Vagina (tissue), 2 donors: ENCODE results near the gene CERKL. TPM values are rescaled to one million over a fixed set of nuclear protein-coding genes. Genes with fewer than 3 reads are reported as not detected.

Experiments used
- DNase-seq, 2 donors: peaks; one replicate each; pipeline ENCODE4 v3.0.0-alpha.2; 2017; ENCODE audit errors: extremely low spot score in 2 of 2
- H3K27ac ChIP-seq: fragments of 200-600 bp; sonication (generic); one replicate; pipeline ENCODE4 v1.5.1; 2019
- H3K27me3 ChIP-seq: fragments of 200-600 bp; sonication (generic); one replicate; pipeline ENCODE4 v1.5.1; 2019
- H3K36me3 ChIP-seq, 2 donors: fragments of 200-600 bp; sonication (generic); one replicate each; pipeline ENCODE4 v1.5.1; 2017 to 2019
- H3K4me1 ChIP-seq: fragments of 200-600 bp; sonication (generic); one replicate; pipeline ENCODE4 v1.5.1; 2019
- H3K4me3 ChIP-seq, 2 donors: fragments of 200-600 bp; sonication (generic); 1 replicate in 1 of 2; 2 replicates in 1 of 2; pipeline ENCODE4 v1.5.1; 2016 to 2019
- H3K9me3 ChIP-seq: fragments of 200-600 bp; sonication (generic); one replicate; pipeline ENCODE4 v1.5.1; 2019
- POLR2A ChIP-seq, 2 donors: fragments of 450-650 bp; IDR thresholded peaks; one replicate each; pipeline ENCODE4 v1.6.1; 2017; ENCODE audit warnings: antibody characterized with exemption in 2 of 2, mild to moderate bottlenecking in 2 of 2, moderate library complexity in 2 of 2
- POLR2AphosphoS5 ChIP-seq, 2 donors: sonication (generic); formaldehyde crosslinking; IDR thresholded peaks; one replicate each; pipeline ENCODE4 v1.9.0; 2017; ENCODE audit warnings: antibody characterized with exemption in 2 of 2, mild to moderate bottlenecking in 2 of 2, low read depth in 1 of 2; ENCODE audit not compliant: insufficient read depth in 1 of 2
- intact Hi-C: fragments of 100-400 bp; cut with DNase I; formaldehyde crosslinking; loops from one replicate; pipeline ENCODE4 v1.15.1; 2023
- total RNA-seq: library from RNA; depleted of rRNA; stranded (reverse); fragments of >200 nt; gene quantifications from one replicate; pipeline ENCODE4 v1.2.3, GENCODE V29; 2016
- TF ChIP-seq, protein P1 (sequence below), 3 experiments: fragments of 450-650 bp in 2 of 3; fragments of 200-600 bp in 1 of 3; sonication (generic) in 1 of 3; IDR thresholded peaks; one replicate each; pipeline ENCODE4 v1.5.1; 2017 to 2019; ENCODE audit warnings: antibody characterized with exemption in 3 of 3, mild to moderate bottlenecking in 2 of 3, moderate library complexity in 2 of 3

CERKL gene
- total RNA-seq, 1 donor from 2014 or later, result not detected

DNA sequence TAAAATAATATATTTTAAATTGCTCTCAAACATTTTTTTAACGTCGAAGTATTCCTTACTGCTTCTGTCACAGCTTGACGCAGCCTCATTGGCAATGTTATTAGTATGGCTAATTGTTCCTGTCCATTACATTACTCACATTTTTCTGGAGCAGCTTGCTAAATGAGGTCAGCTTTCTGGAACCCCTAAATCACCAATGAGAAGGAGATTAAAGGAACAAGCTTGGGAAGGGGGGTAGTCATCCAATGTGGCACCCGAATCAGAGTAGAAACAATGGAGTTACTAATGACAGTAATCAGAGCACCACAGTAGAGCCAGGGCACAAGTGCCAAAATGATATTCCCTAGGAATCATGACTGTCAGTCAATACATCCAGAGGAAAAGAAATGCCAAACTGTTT is 18.3 kb upstream of the CERKL start:
- Histone ChIP-seq H3K27ac (no peak overlapping the region), H3K9me3 (no peaks in the 10 kb centered on the region), H3K4me3 (no peak overlapping the region), H3K27me3 (peaks cover 7% of the 10 kb centered on the region), H3K36me3 (no peaks in the 10 kb centered on the region), H3K4me1 (no peaks in the 10 kb centered on the region)
- TF ChIP-seq POLR2A (IDR thresholded peaks at IDR 0.05), result no peak
- TF ChIP-seq, protein P1, sequence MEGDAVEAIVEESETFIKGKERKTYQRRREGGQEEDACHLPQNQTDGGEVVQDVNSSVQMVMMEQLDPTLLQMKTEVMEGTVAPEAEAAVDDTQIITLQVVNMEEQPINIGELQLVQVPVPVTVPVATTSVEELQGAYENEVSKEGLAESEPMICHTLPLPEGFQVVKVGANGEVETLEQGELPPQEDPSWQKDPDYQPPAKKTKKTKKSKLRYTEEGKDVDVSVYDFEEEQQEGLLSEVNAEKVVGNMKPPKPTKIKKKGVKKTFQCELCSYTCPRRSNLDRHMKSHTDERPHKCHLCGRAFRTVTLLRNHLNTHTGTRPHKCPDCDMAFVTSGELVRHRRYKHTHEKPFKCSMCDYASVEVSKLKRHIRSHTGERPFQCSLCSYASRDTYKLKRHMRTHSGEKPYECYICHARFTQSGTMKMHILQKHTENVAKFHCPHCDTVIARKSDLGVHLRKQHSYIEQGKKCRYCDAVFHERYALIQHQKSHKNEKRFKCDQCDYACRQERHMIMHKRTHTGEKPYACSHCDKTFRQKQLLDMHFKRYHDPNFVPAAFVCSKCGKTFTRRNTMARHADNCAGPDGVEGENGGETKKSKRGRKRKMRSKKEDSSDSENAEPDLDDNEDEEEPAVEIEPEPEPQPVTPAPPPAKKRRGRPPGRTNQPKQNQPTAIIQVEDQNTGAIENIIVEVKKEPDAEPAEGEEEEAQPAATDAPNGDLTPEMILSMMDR (IDR thresholded peaks at IDR 0.05), result no peak
- TF ChIP-seq POLR2AphosphoS5 (IDR thresholded peaks at IDR 0.05; ENCODE audit: insufficient read depth in 1 of 2, low read depth in 1 of 2), result no peak
- no peak for DNase-seq
- intact Hi-C loops, result no loop called here

GRCh38 chr2:181674461-181674860 is 17.6 kb upstream of the CERKL start:
- Histone ChIP-seq H3K27me3 (peaks cover 7% of the 10 kb centered on the region), H3K4me1 (no peaks in the 10 kb centered on the region), H3K27ac (no peak overlapping the region), H3K4me3 (no peak overlapping the region), H3K36me3 (no peaks in the 10 kb centered on the region), H3K9me3 (no peaks in the 10 kb centered on the region)
- DNase-seq, result no peak
- intact Hi-C loops, result no loop called here
- TF ChIP-seq POLR2AphosphoS5 (IDR thresholded peaks at IDR 0.05; ENCODE audit: insufficient read depth in 1 of 2, low read depth in 1 of 2), result no peak
- no peak for TF ChIP-seq POLR2A (IDR thresholded peaks at IDR 0.05)
- TF ChIP-seq, protein P1 (IDR thresholded peaks at IDR 0.05), result no peak

DNA sequence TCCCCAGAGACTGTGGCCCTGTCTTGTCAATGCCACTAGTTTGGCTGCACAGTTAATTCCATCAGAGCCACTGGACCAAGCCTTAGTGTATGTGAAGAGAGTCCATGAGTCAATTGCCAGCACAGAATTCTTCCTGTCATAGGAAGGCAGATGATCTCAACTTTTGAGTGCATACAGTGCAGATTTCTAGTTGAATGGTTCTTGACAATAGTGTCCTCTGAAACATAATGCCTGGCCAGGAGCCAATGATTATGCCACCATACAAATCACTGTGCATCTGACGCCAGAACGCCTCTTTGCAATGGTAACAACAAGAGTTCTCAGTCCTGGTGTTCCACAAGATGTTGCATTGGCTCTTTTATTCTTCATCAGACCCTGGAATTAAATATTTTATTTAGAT is 16.3 kb upstream of the CERKL start:
- Histone ChIP-seq H3K27me3 (peaks cover 1% of the 10 kb centered on the region), H3K27ac (no peak overlapping the region), H3K9me3 (no peaks in the 10 kb centered on the region), H3K36me3 (no peaks in the 10 kb centered on the region), H3K4me3 (no peak overlapping the region), H3K4me1 (no peaks in the 10 kb centered on the region)
- intact Hi-C loops, result no loop called here
- TF ChIP-seq POLR2A (IDR thresholded peaks at IDR 0.05), result no peak
- TF ChIP-seq, protein P1 (IDR thresholded peaks at IDR 0.05), result no peak
- no peak for TF ChIP-seq POLR2AphosphoS5 (IDR thresholded peaks at IDR 0.05; ENCODE audit: insufficient read depth in 1 of 2, low read depth in 1 of 2)
- DNase-seq, result no peak

- no peaks in the 10 kb centered on the region for H3K4me1 ChIP-seq
- intact Hi-C loops, result no loop called here
- no peak overlapping the region for H3K4me3 ChIP-seq
- no peak for DNase-seq
- no peaks in the 10 kb centered on the region for H3K27me3 ChIP-seq
- TF ChIP-seq, protein P1 (IDR thresholded peaks at IDR 0.05), result no peak
- H3K27ac ChIP-seq, result no peak overlapping the region
- H3K36me3 ChIP-seq, result no peaks in the 10 kb centered on the region
- H3K9me3 ChIP-seq, result no peaks in the 10 kb centered on the region
Observed at GRCh38 chr2:181672255-181673008, 15.5 kb upstream of the CERKL start.

GRCh38 chr2:181670632-181671031 is 13.7 kb upstream of the CERKL start:
- DNase-seq, result no peak
- no peaks in the 10 kb centered on the region for H3K9me3 ChIP-seq
- TF ChIP-seq POLR2AphosphoS5 (IDR thresholded peaks at IDR 0.05; ENCODE audit: insufficient read depth in 1 of 2, low read depth in 1 of 2) (no peak), POLR2A (IDR thresholded peaks at IDR 0.05) (no peak)
- TF ChIP-seq, protein P1 (IDR thresholded peaks at IDR 0.05), result no peak
- H3K27me3 ChIP-seq, result no peaks in the 10 kb centered on the region
- no peaks in the 10 kb centered on the region for H3K4me1 ChIP-seq
- no peak overlapping the region for H3K4me3 ChIP-seq
- H3K27ac ChIP-seq, result no peak overlapping the region
- no peaks in the 10 kb centered on the region for H3K36me3 ChIP-seq
- intact Hi-C loops, result no loop called here
